Measurements from ENCODE around the gene IFI44.

Gene IFI44

DNA sequence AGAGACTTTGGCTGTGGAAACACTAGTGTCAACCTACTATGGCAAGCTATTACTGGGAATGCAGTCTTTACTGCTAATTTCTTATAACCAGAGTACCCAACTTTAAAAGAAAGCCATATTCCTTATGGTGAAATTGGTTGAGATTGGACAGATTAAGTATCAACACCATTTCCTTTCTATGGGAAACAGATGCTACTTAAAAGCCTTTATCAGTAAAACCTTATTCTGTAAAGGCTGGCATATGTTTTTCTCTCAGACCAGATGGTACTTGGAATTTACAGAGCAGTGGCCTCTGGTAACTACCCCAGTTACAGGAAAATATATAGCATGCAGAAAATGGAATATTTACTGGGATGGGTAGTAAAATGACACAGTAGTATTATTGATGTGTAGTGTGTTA, 18.8 kb downstream of the IFI44 start:
- no peaks in the 10 kb centered on the region for H3K9me3 Mint-ChIP-seq
- no peak overlapping the region for H3K4me3 Mint-ChIP-seq
- no peak overlapping the region for H3K27ac Mint-ChIP-seq
- no peak for DNase-seq (ENCODE audit: low spot score)
- peaks cover 8% of the 10 kb centered on the region for H3K4me1 Mint-ChIP-seq (ENCODE audit: low read depth)
- peaks cover 6% of the 10 kb centered on the region for H3K36me3 Mint-ChIP-seq (ENCODE audit: low read depth)
- no peaks in the 10 kb centered on the region for H3K27me3 Mint-ChIP-seq (ENCODE audit: low read depth)

DNA sequence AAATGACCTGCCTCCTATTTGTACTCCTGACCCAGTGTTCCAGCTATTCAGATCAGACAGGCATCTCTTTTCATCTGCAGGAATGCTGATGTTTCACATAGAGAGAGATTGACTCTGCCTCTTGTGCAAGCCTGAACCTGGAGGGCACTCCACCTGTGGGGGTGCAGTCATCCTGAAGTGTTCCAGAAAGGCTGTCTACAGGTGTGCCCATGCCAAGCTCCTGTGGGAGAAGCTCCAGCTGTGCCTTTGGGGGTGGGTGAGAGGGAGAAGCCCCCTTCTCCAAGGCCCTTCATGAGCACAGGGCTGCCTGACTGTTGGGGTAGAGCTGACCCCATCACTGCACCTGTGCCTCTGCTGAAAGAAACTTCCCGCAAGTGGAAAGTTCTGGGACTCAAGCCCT, 22.8 kb downstream of the IFI44 start:
- H3K27me3 Mint-ChIP-seq (ENCODE audit: low read depth), result no peaks in the 10 kb centered on the region
- H3K9me3 Mint-ChIP-seq, result no peaks in the 10 kb centered on the region
- H3K4me1 Mint-ChIP-seq (ENCODE audit: low read depth), result peaks cover 10% of the 10 kb centered on the region
- H3K4me3 Mint-ChIP-seq, result no peak overlapping the region
- H3K36me3 Mint-ChIP-seq (ENCODE audit: low read depth), result no peaks in the 10 kb centered on the region
- DNase-seq (ENCODE audit: low spot score), result no peak
- no peak overlapping the region for H3K27ac Mint-ChIP-seq

DNA sequence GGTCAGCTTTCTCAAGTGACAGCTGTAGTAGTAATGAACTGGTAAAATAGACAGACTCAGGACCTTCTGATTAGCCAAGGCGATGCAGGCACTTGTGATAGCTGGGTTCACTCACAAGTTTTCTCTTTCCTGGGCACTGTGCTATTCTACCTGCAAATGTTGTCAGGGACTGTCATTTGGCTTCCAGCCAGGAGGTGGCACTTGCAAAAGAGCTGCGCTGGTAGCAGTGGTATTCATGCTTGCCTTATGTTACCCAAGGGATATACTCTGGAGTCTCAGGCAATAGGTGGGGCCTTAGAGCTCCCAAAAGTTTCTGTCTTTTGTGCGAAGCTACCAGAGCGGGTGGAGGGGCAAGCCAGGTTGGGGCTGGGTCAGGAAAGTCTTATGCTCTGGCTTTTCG, 23.5 kb downstream of the IFI44 start:
- Mint-ChIP-seq H3K9me3 (no peaks in the 10 kb centered on the region), H3K36me3 (ENCODE audit: low read depth) (no peaks in the 10 kb centered on the region), H3K4me1 (ENCODE audit: low read depth) (peaks cover 14% of the 10 kb centered on the region), H3K4me3 (no peak overlapping the region), H3K27ac (no peak overlapping the region), H3K27me3 (ENCODE audit: low read depth) (no peaks in the 10 kb centered on the region)
- no peak for DNase-seq (ENCODE audit: low spot score)

DNA sequence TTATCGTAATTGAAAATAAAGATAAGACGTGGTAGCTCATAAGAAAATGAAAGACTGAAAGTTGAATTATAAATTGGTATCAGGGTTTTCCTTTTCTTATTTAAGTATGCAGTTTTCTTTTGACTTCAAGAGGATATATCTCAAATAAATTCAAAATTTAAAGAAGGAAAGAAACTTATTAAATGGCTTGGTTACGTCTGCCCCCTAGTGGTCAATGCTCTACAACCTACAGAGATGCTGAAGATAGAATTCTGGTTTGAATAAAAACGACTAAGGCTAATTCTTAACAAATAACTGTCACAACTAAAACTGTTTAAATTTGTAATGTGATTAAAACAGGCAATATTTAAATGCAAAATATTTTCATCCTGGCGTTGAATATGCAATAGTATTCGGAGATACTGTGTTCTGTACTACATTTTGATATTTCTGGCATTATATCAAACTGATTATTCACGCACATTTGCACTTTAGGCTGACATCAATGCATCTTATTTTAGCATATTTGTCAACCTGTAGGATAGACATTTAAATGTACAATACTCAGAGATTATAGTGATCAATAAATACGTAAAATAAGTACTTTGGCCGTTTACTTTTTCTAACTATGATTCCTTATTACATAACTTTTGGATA, 26.8 kb downstream of the IFI44 start:
- no peaks in the 10 kb centered on the region for H3K9me3 Mint-ChIP-seq
- H3K36me3 Mint-ChIP-seq (ENCODE audit: low read depth), result peaks cover 3% of the 10 kb centered on the region
- no peak overlapping the region for H3K4me3 Mint-ChIP-seq
- H3K4me1 Mint-ChIP-seq (ENCODE audit: low read depth), result peaks cover 12% of the 10 kb centered on the region
- H3K27ac Mint-ChIP-seq, result no peak overlapping the region
- H3K27me3 Mint-ChIP-seq (ENCODE audit: low read depth), result peaks cover 2% of the 10 kb centered on the region
- no peak for DNase-seq (ENCODE audit: low spot score)

DNA sequence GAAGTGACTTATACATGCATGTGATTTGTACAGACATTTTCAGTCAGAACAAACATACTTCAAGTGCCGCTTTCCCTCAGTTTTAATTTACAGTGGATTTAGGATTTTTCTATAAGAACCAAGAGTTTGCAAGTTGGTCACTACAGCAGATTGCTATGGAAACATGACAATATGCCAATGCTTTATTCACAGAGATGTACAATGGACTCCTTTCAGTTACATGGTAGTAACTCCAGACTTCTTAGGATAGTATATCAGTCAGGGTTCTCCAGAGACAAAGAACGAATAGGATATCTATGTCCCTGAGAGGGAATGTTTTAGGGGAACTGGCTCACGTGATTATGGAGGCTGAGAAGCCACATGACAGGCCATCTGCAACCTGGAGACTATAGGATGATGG, 27.4 kb downstream of the IFI44 start:
- no peak for DNase-seq (ENCODE audit: low spot score)
- Mint-ChIP-seq H3K27me3 (ENCODE audit: low read depth) (peaks cover 2% of the 10 kb centered on the region), H3K4me1 (ENCODE audit: low read depth) (peaks cover 12% of the 10 kb centered on the region), H3K4me3 (no peak overlapping the region), H3K9me3 (no peaks in the 10 kb centered on the region), H3K36me3 (ENCODE audit: low read depth) (peaks cover 3% of the 10 kb centered on the region), H3K27ac (no peak overlapping the region)

DNA sequence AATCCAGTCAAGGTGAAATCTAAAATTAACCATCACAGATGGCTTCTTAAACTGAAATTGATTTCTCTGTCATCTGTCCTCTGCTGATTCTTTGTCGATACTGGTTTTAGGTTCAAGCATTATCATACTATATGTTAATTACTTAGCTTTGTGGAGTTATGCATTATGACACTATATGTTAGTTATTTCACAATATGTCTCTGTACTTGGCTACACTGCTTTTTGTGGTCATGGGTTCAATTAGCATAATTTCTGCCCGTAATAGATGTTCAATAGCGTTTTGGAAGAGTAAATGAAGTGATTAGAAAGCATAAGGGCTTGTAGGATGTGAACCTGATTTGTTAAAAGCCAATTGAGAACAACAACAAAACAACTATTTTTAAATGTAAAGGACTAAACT, 28.2 kb downstream of the IFI44 start:
- Mint-ChIP-seq H3K4me1 (ENCODE audit: low read depth) (peaks cover 12% of the 10 kb centered on the region), H3K27me3 (ENCODE audit: low read depth) (peaks cover 7% of the 10 kb centered on the region), H3K27ac (peak overlapping the region; percentile 67), H3K36me3 (ENCODE audit: low read depth) (peaks cover 3% of the 10 kb centered on the region), H3K4me3 (peak overlapping the region; percentile 58), H3K9me3 (no peaks in the 10 kb centered on the region)
- no peak for DNase-seq (ENCODE audit: low spot score)

DNA sequence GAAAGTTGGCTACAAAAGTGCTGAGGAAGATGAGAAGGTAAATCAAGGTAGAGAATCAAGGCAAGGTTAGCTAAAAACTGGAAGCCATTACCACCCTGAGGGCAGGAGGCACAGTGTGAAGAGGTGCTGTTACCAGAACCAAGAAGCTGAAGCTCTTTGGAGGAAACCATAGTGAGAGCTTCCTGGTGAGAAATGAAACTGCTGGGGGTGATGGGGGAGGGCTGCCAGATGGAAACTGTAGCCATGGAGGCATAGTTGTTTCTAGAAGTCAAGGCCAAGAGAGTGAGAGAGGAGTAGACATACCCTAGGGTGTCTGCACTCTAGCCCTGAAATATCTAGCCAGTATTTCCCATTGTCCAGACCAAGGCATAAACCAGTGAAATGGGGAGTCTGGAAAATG, 28.7 kb downstream of the IFI44 start:
- no peak for DNase-seq (ENCODE audit: low spot score)
- H3K27ac Mint-ChIP-seq, result peak overlapping the region; percentile 67
- no peaks in the 10 kb centered on the region for H3K9me3 Mint-ChIP-seq
- peaks cover 12% of the 10 kb centered on the region for H3K4me1 Mint-ChIP-seq (ENCODE audit: low read depth)
- H3K27me3 Mint-ChIP-seq (ENCODE audit: low read depth), result peaks cover 7% of the 10 kb centered on the region
- peaks cover 3% of the 10 kb centered on the region for H3K36me3 Mint-ChIP-seq (ENCODE audit: low read depth)
- H3K4me3 Mint-ChIP-seq, result peak overlapping the region; percentile 58

DNA sequence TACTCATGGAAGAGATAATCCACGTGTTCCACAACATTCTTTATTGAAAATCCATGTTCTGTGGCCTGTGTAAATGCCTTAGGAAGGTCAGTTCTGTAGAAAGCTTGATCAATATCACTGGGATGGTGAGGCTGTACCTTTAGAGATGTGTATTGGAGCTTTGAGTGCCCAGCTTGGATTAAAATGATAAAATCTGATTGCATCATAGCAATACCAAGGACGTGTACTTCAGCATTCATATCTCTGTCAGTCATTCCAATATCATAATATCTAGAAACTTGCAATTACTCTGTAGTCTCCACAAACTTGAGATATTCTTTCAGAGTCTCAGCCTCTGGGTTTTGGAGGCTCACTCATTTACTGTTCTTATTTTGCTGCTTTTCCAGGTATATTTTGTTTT, 31.6 kb downstream of the IFI44 start:
- Mint-ChIP-seq H3K4me1 (ENCODE audit: low read depth) (peaks cover 12% of the 10 kb centered on the region), H3K4me3 (no peak overlapping the region), H3K36me3 (ENCODE audit: low read depth) (peaks cover 3% of the 10 kb centered on the region), H3K27ac (no peak overlapping the region), H3K27me3 (ENCODE audit: low read depth) (peaks cover 19% of the 10 kb centered on the region), H3K9me3 (no peaks in the 10 kb centered on the region)
- DNase-seq (ENCODE audit: low spot score), result no peak

DNA sequence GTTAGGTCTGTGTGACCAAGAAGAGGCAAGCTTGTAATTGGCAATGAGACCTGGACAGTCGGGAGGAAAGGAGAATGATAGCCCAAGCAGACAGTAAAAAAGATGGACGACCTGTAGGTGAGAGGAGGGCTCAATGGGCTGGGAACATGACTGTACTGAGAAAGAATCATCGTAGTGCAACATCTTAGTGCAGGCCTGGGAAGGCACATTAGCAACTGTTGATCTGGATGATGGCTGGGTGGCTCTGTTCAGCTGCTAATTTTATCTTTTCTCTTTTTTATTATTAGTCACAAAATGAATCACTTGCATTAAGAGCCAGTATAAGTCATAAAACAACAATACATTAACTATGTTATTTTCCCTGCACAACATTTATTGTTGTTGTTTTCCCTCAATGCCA, 32.9 kb downstream of the IFI44 start:
- Mint-ChIP-seq H3K4me1 (ENCODE audit: low read depth) (peaks cover 10% of the 10 kb centered on the region), H3K9me3 (no peaks in the 10 kb centered on the region), H3K27ac (no peak overlapping the region), H3K4me3 (no peak overlapping the region), H3K27me3 (ENCODE audit: low read depth) (peaks cover 19% of the 10 kb centered on the region), H3K36me3 (ENCODE audit: low read depth) (peaks cover 3% of the 10 kb centered on the region)
- no peak for DNase-seq (ENCODE audit: low spot score)

DNA sequence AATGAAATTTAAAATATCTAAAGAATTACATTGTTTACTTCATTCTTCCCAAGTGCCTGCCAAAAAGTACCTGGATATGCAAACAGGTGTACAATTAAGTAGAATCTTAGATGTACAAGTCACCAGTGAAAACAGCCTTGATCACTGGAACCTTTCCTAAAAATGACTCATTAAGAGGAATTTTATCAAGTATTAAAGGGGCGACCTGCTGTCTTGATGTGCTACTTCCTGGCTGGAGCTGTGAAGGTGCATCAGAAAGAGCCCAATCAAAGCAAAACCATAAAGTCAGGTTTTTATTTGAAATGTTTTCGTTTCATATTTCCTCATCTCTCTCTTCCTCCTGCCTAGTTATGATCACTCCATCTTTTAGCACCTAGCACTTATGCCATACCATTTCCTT, 33.4 kb downstream of the IFI44 start:
- Mint-ChIP-seq H3K27me3 (ENCODE audit: low read depth) (peaks cover 19% of the 10 kb centered on the region), H3K4me3 (no peak overlapping the region), H3K27ac (no peak overlapping the region), H3K9me3 (no peaks in the 10 kb centered on the region), H3K36me3 (ENCODE audit: low read depth) (peaks cover 3% of the 10 kb centered on the region), H3K4me1 (ENCODE audit: low read depth) (peaks cover 7% of the 10 kb centered on the region)
- DNase-seq (ENCODE audit: low spot score), result no peak

DNA sequence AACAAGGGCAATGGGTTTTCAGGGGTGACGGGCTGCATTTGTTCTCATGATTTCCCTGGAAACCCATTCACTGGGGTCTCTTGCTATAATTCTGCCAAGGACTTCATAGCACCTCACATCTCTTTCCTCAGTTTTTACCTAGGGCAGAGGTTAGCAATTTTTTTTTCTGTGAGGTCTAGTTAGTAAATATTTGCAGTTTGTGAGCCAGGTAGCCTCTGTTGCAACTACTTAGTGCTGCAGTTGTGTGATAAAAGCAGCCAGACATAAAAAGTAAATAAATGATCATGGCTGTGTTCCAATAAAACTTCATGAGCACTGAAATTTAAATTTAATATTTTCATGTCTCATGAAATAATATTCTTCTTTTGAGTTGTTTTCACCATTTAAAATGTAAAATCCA, 37.7 kb downstream of the IFI44 start:
- no peak for DNase-seq (ENCODE audit: low spot score)
- Mint-ChIP-seq H3K36me3 (ENCODE audit: low read depth) (no peaks in the 10 kb centered on the region), H3K4me1 (ENCODE audit: low read depth) (no peaks in the 10 kb centered on the region), H3K27ac (no peak overlapping the region), H3K9me3 (no peaks in the 10 kb centered on the region), H3K4me3 (no peak overlapping the region), H3K27me3 (ENCODE audit: low read depth) (peaks cover 29% of the 10 kb centered on the region)

DNA sequence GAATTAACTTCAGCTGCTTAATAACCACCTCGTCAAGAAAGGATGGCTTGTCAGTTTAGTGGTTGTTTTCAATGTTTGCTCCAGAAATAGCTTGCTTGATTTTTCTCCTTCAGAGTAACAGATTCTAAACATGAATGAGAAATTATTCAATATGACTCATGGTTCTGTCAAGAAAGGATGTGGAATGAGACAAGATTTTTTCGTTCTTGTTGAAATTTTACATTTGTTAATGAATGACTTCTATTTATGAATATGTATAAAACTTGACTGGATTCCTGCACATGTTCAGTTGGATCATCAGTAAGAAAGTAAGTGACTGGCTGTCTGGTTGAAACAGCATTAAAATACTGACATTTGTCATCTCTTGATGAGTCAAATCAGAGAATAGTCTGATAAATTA, 38.3 kb downstream of the IFI44 start:
- Mint-ChIP-seq H3K27me3 (ENCODE audit: low read depth) (peaks cover 26% of the 10 kb centered on the region), H3K9me3 (no peaks in the 10 kb centered on the region), H3K4me3 (no peak overlapping the region), H3K4me1 (ENCODE audit: low read depth) (no peaks in the 10 kb centered on the region), H3K27ac (no peak overlapping the region), H3K36me3 (ENCODE audit: low read depth) (no peaks in the 10 kb centered on the region)
- DNase-seq (ENCODE audit: low spot score), result no peak

DNA sequence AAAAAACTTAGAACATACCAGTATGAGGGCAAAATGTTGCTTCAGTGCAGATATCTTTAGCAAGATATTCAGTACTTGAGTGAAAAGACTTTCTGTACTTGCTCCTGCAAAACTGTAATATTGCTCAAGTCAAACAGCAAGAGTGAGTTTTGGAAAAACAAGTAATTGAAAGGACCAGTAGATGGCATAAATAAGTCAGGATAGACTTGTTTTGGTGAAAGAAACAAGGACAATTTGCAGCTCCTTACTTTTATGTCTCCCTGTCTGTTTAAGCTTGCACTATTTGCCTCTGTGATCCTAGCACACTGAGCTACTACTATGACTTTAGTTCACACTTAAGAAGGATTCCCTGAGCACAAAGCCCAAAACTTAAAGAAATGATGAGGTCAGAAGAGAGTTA, 39.1 kb downstream of the IFI44 start:
- DNase-seq (ENCODE audit: low spot score), result no peak
- no peaks in the 10 kb centered on the region for H3K36me3 Mint-ChIP-seq (ENCODE audit: low read depth)

DNA sequence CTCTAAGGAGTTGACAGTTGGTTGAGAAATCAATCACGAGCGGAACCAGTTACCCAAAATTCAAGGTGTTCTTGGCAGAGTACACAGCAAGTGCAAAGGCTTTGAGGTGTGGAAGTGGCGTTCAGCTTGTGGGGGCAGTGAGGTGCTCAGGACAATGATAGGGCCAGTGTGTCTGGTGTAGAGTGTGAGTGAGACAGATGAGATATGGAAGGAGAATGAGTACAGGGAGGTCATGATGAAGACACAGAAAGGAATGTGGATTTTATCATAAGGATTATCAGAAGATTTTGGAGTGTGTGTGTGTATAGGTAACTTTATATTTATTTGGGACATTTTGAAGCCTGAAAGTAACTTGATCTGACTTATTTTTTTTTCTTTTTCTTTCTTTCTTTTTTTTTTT, 40.9 kb downstream of the IFI44 start:
- H3K4me1 Mint-ChIP-seq (ENCODE audit: low read depth), result no peaks in the 10 kb centered on the region
- DNase-seq (ENCODE audit: low spot score), result no peak
- no peaks in the 10 kb centered on the region for H3K36me3 Mint-ChIP-seq (ENCODE audit: low read depth)
- no peak overlapping the region for H3K27ac Mint-ChIP-seq
- H3K27me3 Mint-ChIP-seq (ENCODE audit: low read depth), result peaks cover 16% of the 10 kb centered on the region
- H3K4me3 Mint-ChIP-seq, result no peak overlapping the region
- H3K9me3 Mint-ChIP-seq, result no peaks in the 10 kb centered on the region

More for the DNA sequence above, 39.1 kb downstream of the IFI44 start:
- no peaks in the 10 kb centered on the region for H3K9me3 Mint-ChIP-seq
- H3K27ac Mint-ChIP-seq, result no peak overlapping the region
- no peaks in the 10 kb centered on the region for H3K4me1 Mint-ChIP-seq (ENCODE audit: low read depth)
- H3K4me3 Mint-ChIP-seq, result no peak overlapping the region
- H3K27me3 Mint-ChIP-seq (ENCODE audit: low read depth), result peaks cover 27% of the 10 kb centered on the region

DNA sequence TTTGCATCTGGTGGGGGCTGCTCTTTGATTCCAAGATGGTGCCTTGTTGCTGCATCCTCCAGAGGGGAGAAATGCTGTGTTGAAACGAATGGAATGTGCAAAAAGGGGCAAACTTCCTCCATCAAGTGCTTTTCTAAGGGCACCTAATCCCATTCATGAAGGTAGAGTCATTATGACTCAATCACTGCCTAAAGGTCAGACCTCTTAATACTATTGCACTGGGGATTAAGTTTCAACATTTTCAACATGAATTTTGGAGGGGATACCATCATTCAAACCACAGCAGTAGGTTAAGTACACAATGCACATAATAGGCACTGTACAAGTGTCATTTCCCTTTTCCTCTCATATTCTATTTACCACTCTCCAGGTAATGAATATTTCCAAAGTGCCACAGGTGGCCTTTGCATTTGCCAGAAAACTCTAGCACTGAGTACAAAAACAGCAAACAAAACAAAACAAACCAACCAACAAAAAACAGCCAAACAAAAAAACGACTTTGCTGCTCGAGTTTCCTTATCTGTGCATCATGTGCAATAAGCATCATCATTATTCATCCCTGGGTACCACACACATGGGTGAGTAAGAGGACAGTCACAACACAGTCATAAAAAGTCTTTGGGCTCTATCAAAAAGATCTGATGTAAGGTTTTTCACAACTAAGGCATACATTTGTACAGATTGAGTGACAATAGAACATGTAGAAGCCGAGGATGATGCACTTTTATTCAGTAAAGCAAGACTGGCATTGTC, 42.5 kb downstream of the IFI44 start:
- Mint-ChIP-seq H3K4me3 (no peak overlapping the region), H3K27ac (no peak overlapping the region), H3K36me3 (ENCODE audit: low read depth) (no peaks in the 10 kb centered on the region), H3K27me3 (ENCODE audit: low read depth) (peaks cover 18% of the 10 kb centered on the region), H3K9me3 (no peaks in the 10 kb centered on the region), H3K4me1 (ENCODE audit: low read depth) (no peaks in the 10 kb centered on the region)
- DNase-seq (ENCODE audit: low spot score), result no peak

All from T-helper 2 cell treated with Interferon-gamma antibody and Interleukin-4, amounts not matched to agents 5 μg/mL and 100 μg/mL, for 36 hours (primary cell).